Pancreas (tissue), 10 donors: ENCODE measurements around the gene RAP1GAP. TPM values are rescaled to one million over a fixed set of nuclear protein-coding genes. Genes with fewer than 3 reads are reported as not detected.

Experiments
- ATAC-seq, 4 donors: fragments of 200-7000 bp; cut with Tn5 transposase; one replicate each; pipeline versions ENCODE4 v1.8.0 to v1.9.1; 2020; ENCODE audit warnings: mild to moderate bottlenecking in 4 of 4, moderate library complexity in 4 of 4
- DNase-seq, 6 donors: peaks; one replicate each; pipeline ENCODE4 v3.0.0-alpha.2; 2020
- FAIRE-seq: peaks from 2 replicates; lab custom pipeline; 2012; peaks lifted over from hg19 to GRCh38; lab: Jason Lieb, UNC
- H3K27ac ChIP-seq, 4 donors: fragments of 200-600 bp; sonication (generic); 1 replicate in 3 of 4; 2 replicates in 1 of 4; pipeline versions ENCODE4 v1.5.0 to v1.8.0; 2020
- H3K27me3 ChIP-seq, 4 donors: fragments of 200-600 bp; one replicate each; pipeline ENCODE4 v1.8.0; 2021
- H3K36me3 ChIP-seq, 3 donors: fragments of 200-600 bp; sonication (generic) in 1 of 3; one replicate each; pipeline versions ENCODE4 v1.5.0 to v1.8.0; 2020 to 2021
- H3K4me1 ChIP-seq, 3 donors: fragments of 200-600 bp; one replicate each; pipeline ENCODE4 v1.8.0; 2021
- H3K4me3 ChIP-seq, 4 donors: fragments of 200-600 bp; sonication (generic) in 2 of 4; one replicate each; pipeline versions ENCODE4 v1.5.0 to v1.8.0; 2020 to 2021
- H3K9me3 ChIP-seq, 4 donors: fragments of 200-600 bp; one replicate each; pipeline ENCODE4 v1.8.0; 2021
- WGBS, 2 donors: extraction: QIAGEN DNeasy Blood & Tissue Kit; methylation state at CpG; one replicate each; pipeline ENCODE4 v1.1.7; 2013; 5-methylcytosine and 5-hydroxymethylcytosine counted together
- intact Hi-C, 3 donors: fragments of 100-400 bp; cut with DNase I; formaldehyde crosslinking; loops; one replicate each; pipeline versions ENCODE4 v1.11.1 to v1.14.2; 2022
- polyA plus RNA-seq, 2 donors: library from polyadenylated mRNA; stranded (reverse); fragments of 200-250 nt; gene quantifications; one replicate each; pipeline ENCODE4 v1.2.3, GENCODE V29; 2013
- total RNA-seq, 6 donors: library from RNA; stranded (reverse); fragmentation: NEBNext Ultra II Directional in 4 of 6; extraction: Animal tissue kit (Norgen Biotek cat#: 25700) in 4 of 6; gene quantifications; one replicate each; pipeline versions ENCODE4 v1.2.1 to v1.2.4, GENCODE V29; 2021 to 2023
- TF ChIP-seq, protein P1 (sequence below), 4 donors: fragments of 200-600 bp; sonication (generic) in 3 of 4; IDR thresholded peaks; one replicate each; pipeline versions ENCODE4 v1.5.0 to v1.8.0; 2021; ENCODE audit warnings: antibody characterized with exemption in 4 of 4
- donor health status: healthy with polysubstance abuse.
- donor health status: DM: no; HTN: no; CAD: no; lungs with moderate emphysema.
- donor health status: DM: no; HTN: no; CAD: no.
- donor health status: control.
- donor health status: control.
- donor health status: Bipolar disorder and iron deficiency.
- donor health status: DM: yes; HTN: yes; CAD: no.
- donor health status: DM: no; HTN: no; CAD: no.
- donor health status: DM: no; HTN: no; CAD: no.
- donor health status: DM: yes; HTN: yes; CAD: no.

RAP1GAP gene
- total and polyA plus RNA-seq, 8 donors, result 53.4 to 100 (median 73.0) TPM

DNA sequence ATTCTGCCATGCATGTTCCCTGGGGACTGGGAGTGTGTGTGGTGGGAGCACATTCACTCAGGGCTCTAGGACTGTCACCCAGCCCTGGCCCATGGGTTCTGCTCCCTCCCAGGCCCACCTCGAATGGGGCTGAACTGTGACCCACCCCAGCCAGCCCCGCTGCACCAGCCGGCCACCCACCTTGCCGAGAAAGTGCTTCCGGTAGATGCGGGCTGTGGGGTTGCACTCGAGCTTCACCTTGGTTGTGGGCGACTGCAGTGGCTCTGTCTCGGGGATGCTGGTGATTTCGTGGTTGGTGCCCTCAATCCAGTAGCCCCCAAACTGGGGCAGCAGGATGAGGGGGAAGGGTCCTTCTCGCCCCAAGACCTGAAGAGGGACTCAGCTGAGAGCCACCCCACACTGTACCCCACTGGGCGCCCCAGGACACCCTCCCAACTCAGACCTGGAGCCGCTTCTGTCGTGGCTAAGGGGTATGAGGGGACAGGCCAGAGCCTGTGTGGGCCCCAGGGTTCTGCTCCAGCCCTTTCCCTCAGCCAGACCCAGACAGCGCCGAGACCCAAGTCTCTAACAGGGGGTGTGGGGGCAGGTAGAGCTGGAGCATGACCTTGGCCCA, 51.9 kb downstream of the RAP1GAP start:
- Histone ChIP-seq H3K4me1 (peaks cover 18 to 28% (median 28%) of the 10 kb centered on the region in 3 donors), H3K4me3 (no peak overlapping the region), H3K27me3 (no peaks in the 10 kb centered on the region), H3K27ac (peak overlapping the region; percentile 16 to 85 (median 60)), H3K36me3 (peaks cover 2 to 22% (median 6%) of the 10 kb centered on the region in 3 donors), H3K9me3 (no peaks in the 10 kb centered on the region)
- ATAC-seq (no peak), FAIRE-seq (no peak), DNase-seq (peak in 1 of 6 donors; percentile 69)
- TF ChIP-seq, protein P1, sequence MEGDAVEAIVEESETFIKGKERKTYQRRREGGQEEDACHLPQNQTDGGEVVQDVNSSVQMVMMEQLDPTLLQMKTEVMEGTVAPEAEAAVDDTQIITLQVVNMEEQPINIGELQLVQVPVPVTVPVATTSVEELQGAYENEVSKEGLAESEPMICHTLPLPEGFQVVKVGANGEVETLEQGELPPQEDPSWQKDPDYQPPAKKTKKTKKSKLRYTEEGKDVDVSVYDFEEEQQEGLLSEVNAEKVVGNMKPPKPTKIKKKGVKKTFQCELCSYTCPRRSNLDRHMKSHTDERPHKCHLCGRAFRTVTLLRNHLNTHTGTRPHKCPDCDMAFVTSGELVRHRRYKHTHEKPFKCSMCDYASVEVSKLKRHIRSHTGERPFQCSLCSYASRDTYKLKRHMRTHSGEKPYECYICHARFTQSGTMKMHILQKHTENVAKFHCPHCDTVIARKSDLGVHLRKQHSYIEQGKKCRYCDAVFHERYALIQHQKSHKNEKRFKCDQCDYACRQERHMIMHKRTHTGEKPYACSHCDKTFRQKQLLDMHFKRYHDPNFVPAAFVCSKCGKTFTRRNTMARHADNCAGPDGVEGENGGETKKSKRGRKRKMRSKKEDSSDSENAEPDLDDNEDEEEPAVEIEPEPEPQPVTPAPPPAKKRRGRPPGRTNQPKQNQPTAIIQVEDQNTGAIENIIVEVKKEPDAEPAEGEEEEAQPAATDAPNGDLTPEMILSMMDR (IDR thresholded peaks at IDR 0.05), result no peak
- intact Hi-C loops, result no loop called here
- WGBS, 2 donors, result 87 to 90% methylated on average over 16 of the region's 16 CpGs

DNA sequence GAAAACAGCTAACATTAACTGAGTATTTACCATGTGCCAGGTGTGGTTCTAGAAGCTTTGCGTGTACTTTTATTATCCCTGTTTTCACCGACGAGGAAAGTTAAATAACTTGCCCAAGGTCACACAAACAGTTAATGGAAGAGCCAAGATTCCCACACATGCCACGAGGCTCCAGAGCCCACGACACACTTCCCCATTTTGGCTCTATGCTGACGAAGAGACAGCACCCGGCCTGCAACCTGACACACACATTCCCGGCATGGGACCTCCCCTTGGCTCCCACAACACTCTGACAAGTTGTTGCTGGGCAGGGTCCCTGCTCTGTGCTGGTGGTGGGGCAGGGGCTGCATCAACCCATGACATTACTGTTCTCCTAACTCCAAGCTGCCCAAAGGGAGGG, 52.8 kb downstream of the RAP1GAP start:
- intact Hi-C loops, result no loop called here
- no peaks in the 10 kb centered on the region for H3K9me3 ChIP-seq
- no peak overlapping the region for H3K4me3 ChIP-seq
- DNase-seq, result peak in 3 of 6 donors; percentile 47 to 50 (median 48)
- no peaks in the 10 kb centered on the region for H3K27me3 ChIP-seq
- ATAC-seq, result peak; percentile 2 to 39 (median 10)
- H3K27ac ChIP-seq, result peak overlapping the region; percentile 48 to 85 (median 66)
- peaks cover 2 to 31% (median 14%) of the 10 kb centered on the region in 3 donors for H3K36me3 ChIP-seq
- WGBS, 2 donors, result 10 to 21% methylated on average over 8 of the region's 8 CpGs
- FAIRE-seq, result no peak
- TF ChIP-seq, protein P1 (IDR thresholded peaks at IDR 0.05), result no peak
- H3K4me1 ChIP-seq, result peaks cover 18 to 28% (median 28%) of the 10 kb centered on the region in 3 donors

DNA sequence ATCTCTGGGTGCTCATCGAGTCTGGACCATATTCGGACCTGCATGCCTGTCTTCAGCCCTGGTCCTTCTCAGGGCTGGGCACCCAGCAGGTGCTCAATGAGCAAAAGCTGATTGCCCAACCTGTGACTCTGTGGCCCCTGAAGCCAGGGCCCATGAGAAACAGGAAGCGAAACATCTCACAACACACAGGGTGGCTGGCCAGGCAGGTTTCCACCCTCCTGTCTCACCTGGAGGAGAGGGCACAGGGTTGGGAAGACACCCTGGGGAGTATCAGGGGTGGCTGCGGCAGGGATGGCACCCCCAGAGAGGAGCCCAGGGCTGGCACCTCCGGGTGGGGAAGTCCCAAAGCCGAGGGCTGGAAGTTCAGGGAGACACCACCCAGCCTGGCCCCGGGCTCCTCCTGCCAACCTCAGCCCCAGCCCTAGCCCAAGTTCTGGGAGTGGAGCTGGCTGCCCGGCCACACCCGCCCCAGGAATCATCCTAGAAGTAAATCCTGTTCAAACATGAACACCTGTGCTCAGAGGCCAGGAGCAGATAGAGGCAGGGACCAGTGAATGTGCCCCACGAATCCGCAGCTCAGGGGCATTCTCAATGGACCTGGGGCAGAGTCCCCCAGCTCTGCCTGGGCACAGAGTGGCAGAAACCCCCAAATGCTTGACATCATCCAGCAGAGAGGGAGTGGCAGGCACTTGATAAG, 54.6 kb downstream of the RAP1GAP start:
- TF ChIP-seq, protein P1 (IDR thresholded peaks at IDR 0.05), result no peak
- H3K36me3 ChIP-seq, result peaks cover 2 to 49% (median 25%) of the 10 kb centered on the region in 3 donors
- peaks cover 18 to 27% (median 25%) of the 10 kb centered on the region in 3 donors for H3K4me1 ChIP-seq
- H3K27me3 ChIP-seq, result no peaks in the 10 kb centered on the region
- no peak for FAIRE-seq
- ATAC-seq, result no peak
- no peaks in the 10 kb centered on the region for H3K9me3 ChIP-seq
- DNase-seq, result peak in 1 of 6 donors; percentile 62
- no peak overlapping the region for H3K27ac ChIP-seq
- no peak overlapping the region for H3K4me3 ChIP-seq
- WGBS, 2 donors, result 81 to 84% methylated on average over 11 of the region's 11 CpGs
- intact Hi-C loops, result no loop called here

DNA sequence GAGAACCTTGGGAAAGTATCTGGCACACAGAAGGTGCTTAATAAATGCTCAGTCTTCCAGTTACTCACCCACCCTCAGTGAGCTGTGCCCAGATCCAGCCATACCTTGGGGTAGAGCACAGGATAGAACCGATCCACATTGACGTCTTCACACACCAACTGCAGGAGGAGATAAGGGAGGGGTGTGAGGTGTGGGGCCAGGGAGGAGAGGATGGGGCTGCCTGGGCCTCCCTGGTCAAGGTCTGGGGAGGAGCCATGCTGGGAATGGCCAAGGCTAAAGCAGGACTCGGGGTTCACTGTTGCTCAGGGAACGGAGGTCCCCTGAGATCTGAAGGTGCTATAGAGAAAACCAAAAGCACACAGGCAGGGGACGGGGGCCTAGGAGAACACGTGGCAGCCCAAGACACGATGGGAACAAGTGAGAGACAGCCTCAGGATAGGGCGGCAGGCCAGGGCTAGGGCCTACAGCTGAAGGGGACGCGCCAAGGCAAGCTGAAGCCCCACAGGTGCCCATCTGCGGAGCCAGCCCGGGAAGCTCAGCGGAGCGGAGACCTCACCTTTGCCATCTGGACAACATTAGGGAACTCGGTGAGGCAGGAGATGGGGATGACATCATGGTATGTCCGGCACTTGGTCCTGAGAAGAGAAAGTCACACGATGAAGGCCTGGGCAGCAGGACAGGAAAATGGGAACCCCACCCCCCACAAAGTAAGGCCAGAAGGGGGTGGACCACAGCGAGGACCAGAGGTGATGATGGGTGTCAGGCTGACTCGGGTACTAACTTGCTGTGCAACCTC, 55.9 kb downstream of the RAP1GAP start:
- no peaks in the 10 kb centered on the region for H3K27me3 ChIP-seq
- WGBS, 2 donors, result 83 to 87% methylated on average over 19 of the region's 19 CpGs
- TF ChIP-seq, protein P1 (IDR thresholded peaks at IDR 0.05), result no peak
- no peak overlapping the region for H3K4me3 ChIP-seq
- no peak for ATAC-seq
- peaks cover 16 to 22% (median 18%) of the 10 kb centered on the region in 3 donors for H3K4me1 ChIP-seq
- intact Hi-C loops, result no loop called here
- peaks cover 2 to 58% (median 25%) of the 10 kb centered on the region in 3 donors for H3K36me3 ChIP-seq
- H3K9me3 ChIP-seq, result no peaks in the 10 kb centered on the region
- DNase-seq, result peak in 1 of 6 donors; percentile 63
- H3K27ac ChIP-seq, result no peak overlapping the region
- FAIRE-seq, result no peak
